SK-N-SH (cell line): ENCODE data around the gene MPST.

ENCODE experiments used
- EP300 ChIP-seq, 2 experiments: IDR thresholded peaks; 2 replicates each; pipeline versions ENCODE4 v1.4.0 to v1.6.1; 2012; ENCODE audit warnings: borderline replicate concordance in 1 of 2, low read depth in 1 of 2, low read length in 1 of 2
- FOSL2 ChIP-seq: IDR thresholded peaks from 2 replicates; pipeline ENCODE4 v1.4.0; 2012; ENCODE audit warnings: low read depth, mild to moderate bottlenecking, moderate library complexity, borderline replicate concordance
- FOXM1 ChIP-seq: IDR thresholded peaks from 2 replicates; pipeline ENCODE4 v1.4.0; 2012; ENCODE audit warnings: low read depth, mild to moderate bottlenecking
- NFIC ChIP-seq: IDR thresholded peaks from 2 replicates; pipeline ENCODE4 v1.4.0; 2012; ENCODE audit warnings: borderline replicate concordance
- POLR2AphosphoS5 ChIP-seq: IDR thresholded peaks from 2 replicates; pipeline ENCODE4 v1.6.1; 2012; ENCODE audit warnings: low read depth, low read length
- RAD21 ChIP-seq: IDR thresholded peaks from 2 replicates; pipeline ENCODE4 v1.6.1; 2012; ENCODE audit warnings: mild to moderate bottlenecking, low read length
- TF ChIP-seq, protein P1 (sequence below): fragments of 200-600 bp; sonication (generic); IDR thresholded peaks from 2 replicates; pipeline ENCODE4 v1.6.1; 2017; ENCODE audit warnings: antibody characterized with exemption, mild to moderate bottlenecking, moderate library complexity

DNA sequence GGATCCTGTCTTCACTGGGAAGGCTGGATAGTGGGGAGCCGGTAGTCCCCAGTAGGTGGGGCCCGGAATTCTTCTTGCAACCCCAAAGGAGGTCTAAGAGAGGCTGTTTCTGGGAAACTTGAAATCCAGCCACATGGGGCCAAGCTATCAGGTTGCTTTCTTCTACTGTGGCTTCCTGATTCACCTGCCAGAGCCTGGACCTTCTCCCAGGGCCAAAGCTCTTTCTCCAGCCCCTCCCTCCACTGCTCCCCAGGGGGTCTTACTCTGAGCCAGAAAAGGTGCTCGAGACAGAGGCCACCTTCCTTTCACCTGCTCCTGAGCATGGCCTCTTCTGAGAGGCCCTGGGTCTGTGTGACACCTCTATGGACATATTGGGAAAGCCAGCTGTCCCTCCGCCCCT, 9.4 kb upstream of the MPST start:
- TF ChIP-seq, protein P1, sequence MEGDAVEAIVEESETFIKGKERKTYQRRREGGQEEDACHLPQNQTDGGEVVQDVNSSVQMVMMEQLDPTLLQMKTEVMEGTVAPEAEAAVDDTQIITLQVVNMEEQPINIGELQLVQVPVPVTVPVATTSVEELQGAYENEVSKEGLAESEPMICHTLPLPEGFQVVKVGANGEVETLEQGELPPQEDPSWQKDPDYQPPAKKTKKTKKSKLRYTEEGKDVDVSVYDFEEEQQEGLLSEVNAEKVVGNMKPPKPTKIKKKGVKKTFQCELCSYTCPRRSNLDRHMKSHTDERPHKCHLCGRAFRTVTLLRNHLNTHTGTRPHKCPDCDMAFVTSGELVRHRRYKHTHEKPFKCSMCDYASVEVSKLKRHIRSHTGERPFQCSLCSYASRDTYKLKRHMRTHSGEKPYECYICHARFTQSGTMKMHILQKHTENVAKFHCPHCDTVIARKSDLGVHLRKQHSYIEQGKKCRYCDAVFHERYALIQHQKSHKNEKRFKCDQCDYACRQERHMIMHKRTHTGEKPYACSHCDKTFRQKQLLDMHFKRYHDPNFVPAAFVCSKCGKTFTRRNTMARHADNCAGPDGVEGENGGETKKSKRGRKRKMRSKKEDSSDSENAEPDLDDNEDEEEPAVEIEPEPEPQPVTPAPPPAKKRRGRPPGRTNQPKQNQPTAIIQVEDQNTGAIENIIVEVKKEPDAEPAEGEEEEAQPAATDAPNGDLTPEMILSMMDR: no peak
- TF ChIP-seq RAD21: no peak
- no peak for TF ChIP-seq NFIC
- TF ChIP-seq EP300 (IDR thresholded peaks at IDR 0.05; ENCODE audit: borderline replicate concordance in 1 of 2, low read depth in 1 of 2, low read length in 1 of 2): no peak
- TF ChIP-seq POLR2AphosphoS5: no peak
- no peak for TF ChIP-seq FOSL2
- no peak for TF ChIP-seq FOXM1
